Cardiac muscle cell (in vitro differentiated cells and primary cell): ENCODE results near the gene KCNC2. TPM values are rescaled to one million over a fixed set of nuclear protein-coding genes. Genes with fewer than 3 reads are reported as not detected.

Experiments used
- DNase-seq, 2 donors: peaks; one replicate each; pipeline versions ENCODE4 v3.0.0 to v3.0.0-alpha.2; 2010 to 2017; ENCODE audit warnings: low read depth in 1 of 2, low spot score in 1 of 2
- H3K27ac ChIP-seq: fragments of 200-600 bp; sonication (generic); 2 replicates; pipeline ENCODE4 v1.5.1; 2016
- H3K27me3 ChIP-seq: fragments of 200-600 bp; sonication (generic); 2 replicates; pipeline ENCODE4 v1.6.0; 2016; ENCODE audit warnings: control low read depth
- H3K36me3 ChIP-seq: fragments of 200-600 bp; sonication (generic); 2 replicates; pipeline ENCODE4 v1.5.1; 2016; ENCODE audit warnings: control low read depth
- H3K4me1 ChIP-seq: fragments of 200-600 bp; sonication (generic); 2 replicates; pipeline ENCODE4 v1.8.1; 2017; ENCODE audit warnings: low read depth, mild to moderate bottlenecking, mixed run types
- H3K4me3 ChIP-seq: fragments of 200-600 bp; sonication (generic); 2 replicates; pipeline ENCODE4 v1.5.1; 2016; ENCODE audit warnings: mild to moderate bottlenecking
- H3K9me3 ChIP-seq: fragments of 200-600 bp; sonication (generic); 2 replicates; pipeline ENCODE4 v1.5.1; 2017; ENCODE audit warnings: low read depth, mild to moderate bottlenecking, control low read depth
- polyA plus RNA-seq: library from polyadenylated mRNA; unstranded; fragments of >200 nt; fragmentation: Nextera tagmentation; extraction: Ambion mirVana; gene quantifications from 2 replicates; pipeline ENCODE4 v1.2.1, GENCODE V29; 2016
- total RNA-seq: library from RNA; depleted of rRNA; stranded (reverse); fragments of >200 nt; gene quantifications from 2 replicates; pipeline ENCODE4 v1.2.3, GENCODE V29; 2016
- TF ChIP-seq, protein P1 (sequence below): IDR thresholded peaks from 2 replicates; pipeline ENCODE4 v1.5.1; 2012; ENCODE audit warnings: low read depth, mild to moderate bottlenecking, low read length

KCNC2 gene
- total and polyA plus RNA-seq, 2 experiments from 2014 or later: not detected

GRCh38 chr12:75161488-75161887 is 48.2 kb downstream of the KCNC2 start:
- Histone ChIP-seq H3K27me3 (no peaks in the 10 kb centered on the region), H3K4me1 (no peaks in the 10 kb centered on the region), H3K36me3 (no peaks in the 10 kb centered on the region), H3K4me3 (no peak overlapping the region), H3K27ac (no peak overlapping the region), H3K9me3 (no peaks in the 10 kb centered on the region)
- DNase-seq: no peak
- TF ChIP-seq, protein P1, sequence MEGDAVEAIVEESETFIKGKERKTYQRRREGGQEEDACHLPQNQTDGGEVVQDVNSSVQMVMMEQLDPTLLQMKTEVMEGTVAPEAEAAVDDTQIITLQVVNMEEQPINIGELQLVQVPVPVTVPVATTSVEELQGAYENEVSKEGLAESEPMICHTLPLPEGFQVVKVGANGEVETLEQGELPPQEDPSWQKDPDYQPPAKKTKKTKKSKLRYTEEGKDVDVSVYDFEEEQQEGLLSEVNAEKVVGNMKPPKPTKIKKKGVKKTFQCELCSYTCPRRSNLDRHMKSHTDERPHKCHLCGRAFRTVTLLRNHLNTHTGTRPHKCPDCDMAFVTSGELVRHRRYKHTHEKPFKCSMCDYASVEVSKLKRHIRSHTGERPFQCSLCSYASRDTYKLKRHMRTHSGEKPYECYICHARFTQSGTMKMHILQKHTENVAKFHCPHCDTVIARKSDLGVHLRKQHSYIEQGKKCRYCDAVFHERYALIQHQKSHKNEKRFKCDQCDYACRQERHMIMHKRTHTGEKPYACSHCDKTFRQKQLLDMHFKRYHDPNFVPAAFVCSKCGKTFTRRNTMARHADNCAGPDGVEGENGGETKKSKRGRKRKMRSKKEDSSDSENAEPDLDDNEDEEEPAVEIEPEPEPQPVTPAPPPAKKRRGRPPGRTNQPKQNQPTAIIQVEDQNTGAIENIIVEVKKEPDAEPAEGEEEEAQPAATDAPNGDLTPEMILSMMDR: no peak

DNA sequence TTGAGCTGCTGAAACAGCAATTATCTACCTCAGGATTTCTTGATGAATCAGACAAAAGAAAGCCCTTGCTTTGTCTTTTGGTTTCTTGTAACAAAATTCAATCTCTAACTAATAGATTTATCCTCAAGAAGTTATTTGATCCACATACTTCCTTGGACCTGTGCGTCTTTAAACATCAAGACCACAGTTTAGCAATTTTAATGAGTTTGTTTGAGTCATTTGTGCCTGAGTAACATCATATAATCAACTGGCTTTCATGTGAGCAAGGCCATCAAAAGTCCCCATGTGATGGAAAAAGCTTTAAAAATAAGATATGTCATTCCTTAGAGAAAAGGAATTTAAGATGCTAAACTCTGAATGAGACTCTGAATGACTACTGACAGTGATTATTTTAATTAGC is 52.3 kb downstream of the KCNC2 start:
- TF ChIP-seq, protein P1: no peak
- no peaks in the 10 kb centered on the region for H3K4me1 ChIP-seq
- no peak overlapping the region for H3K4me3 ChIP-seq
- DNase-seq: no peak
- no peaks in the 10 kb centered on the region for H3K36me3 ChIP-seq
- no peaks in the 10 kb centered on the region for H3K9me3 ChIP-seq
- no peaks in the 10 kb centered on the region for H3K27me3 ChIP-seq
- H3K27ac ChIP-seq: no peak overlapping the region

GRCh38 chr12:75155962-75156361 is 53.7 kb downstream of the KCNC2 start:
- H3K4me3 ChIP-seq: no peak overlapping the region
- no peaks in the 10 kb centered on the region for H3K36me3 ChIP-seq
- no peaks in the 10 kb centered on the region for H3K27me3 ChIP-seq
- TF ChIP-seq, protein P1: no peak
- DNase-seq: peak in 1 of 2 donors; percentile 3
- H3K9me3 ChIP-seq: no peaks in the 10 kb centered on the region
- H3K4me1 ChIP-seq: no peaks in the 10 kb centered on the region
- H3K27ac ChIP-seq: no peak overlapping the region

- H3K9me3 ChIP-seq: no peaks in the 10 kb centered on the region
- no peaks in the 10 kb centered on the region for H3K27me3 ChIP-seq
- no peaks in the 10 kb centered on the region for H3K4me1 ChIP-seq
- H3K27ac ChIP-seq: no peak overlapping the region
- no peaks in the 10 kb centered on the region for H3K36me3 ChIP-seq
- TF ChIP-seq, protein P1: no peak
- DNase-seq: no peak
- H3K4me3 ChIP-seq: no peak overlapping the region
These were observed 55.3 kb downstream of the KCNC2 start for GRCh38 chr12:75154388-75154787.

DNA sequence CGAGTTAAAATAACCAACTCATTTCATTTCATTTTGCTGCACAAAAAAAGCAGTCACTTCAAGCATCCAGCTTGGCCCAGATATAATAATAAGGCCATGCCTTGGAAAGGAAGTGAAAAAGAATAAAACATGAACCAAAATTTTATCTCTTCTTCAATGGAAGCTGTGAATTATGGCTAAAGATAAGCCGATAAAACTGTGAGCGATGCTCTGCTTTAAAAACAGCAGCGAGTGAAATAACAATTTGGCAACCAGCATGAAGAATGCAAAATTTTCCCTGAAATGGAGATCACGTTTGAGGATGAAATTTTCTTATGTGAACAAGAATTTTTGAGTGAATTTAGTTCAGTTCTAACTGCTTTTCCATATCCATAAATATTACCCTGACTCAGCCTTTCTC is 70.4 kb downstream of the KCNC2 start:
- Histone ChIP-seq H3K9me3 (no peaks in the 10 kb centered on the region), H3K36me3 (no peaks in the 10 kb centered on the region), H3K27me3 (no peaks in the 10 kb centered on the region), H3K4me3 (no peak overlapping the region), H3K4me1 (no peaks in the 10 kb centered on the region), H3K27ac (no peak overlapping the region)
- TF ChIP-seq, protein P1: no peak
- DNase-seq: no peak

- Histone ChIP-seq H3K9me3 (no peaks in the 10 kb centered on the region), H3K27ac (no peak overlapping the region), H3K36me3 (no peaks in the 10 kb centered on the region), H3K27me3 (no peaks in the 10 kb centered on the region), H3K4me3 (no peak overlapping the region), H3K4me1 (no peaks in the 10 kb centered on the region)
- no peak for DNase-seq
- TF ChIP-seq, protein P1: no peak
These were observed 71.7 kb downstream of the KCNC2 start for GRCh38 chr12:75137896-75138295.
